ENCODE data around the gene KCNK4.
"Not testable (repeated sequence)": the region's sequence is repeated elsewhere in the genome, so short reads cannot be mapped to it uniquely, and the experiment has no call there.

GRCh38 chr11:64323984-64324383 lies 32.9 kb downstream of the KCNK4 start:
- TF ChIP-seq CTCF, POLR2A (IDR thresholded peaks at IDR 0.05): not testable (repeated sequence)
